Activated B cell treated with CpG ODN at 0.5 μM for 24 hours (primary cell): ENCODE measurements around the gene AQP10. TPM values are rescaled to one million over a fixed set of nuclear protein-coding genes. Genes with fewer than 3 reads are reported as not detected.

Source experiments
- ATAC-seq: fragments of 200-7000 bp; cut with Tn5 transposase; one replicate; pipeline ENCODE4 v1.10.0; 2021; ENCODE audit warnings: low read depth, mild to moderate bottlenecking, moderate library complexity
- CTCF ChIA-PET: fragments of 350-600 bp; sonication (Branson Sonifier 250); formaldehyde crosslinking; loops from one replicate; lab custom pipeline; 2021; ENCODE audit warnings: antibody characterized with exemption; lab: Charles Lee
- POLR2A ChIA-PET: fragments of 350-600 bp; sonication (Branson Sonifier 250); formaldehyde crosslinking; loops from one replicate; lab custom pipeline; 2021; ENCODE audit warnings: antibody characterized with exemption; lab: Charles Lee
- DNase-seq: peaks from one replicate; pipeline ENCODE4 v3.0.0; 2022
- H3K27ac Mint-ChIP-seq: one replicate; pipeline ENCODE4 v1.8.0; 2020; ENCODE audit warnings: mixed read lengths
- H3K27me3 Mint-ChIP-seq: one replicate; pipeline ENCODE4 v1.8.0; 2021; ENCODE audit warnings: mixed read lengths
- H3K36me3 Mint-ChIP-seq: one replicate; pipeline ENCODE4 v1.8.0; 2021; ENCODE audit warnings: low read depth, mixed read lengths
- H3K4me1 Mint-ChIP-seq: one replicate; pipeline ENCODE4 v1.8.0; 2021; ENCODE audit warnings: mixed read lengths
- H3K4me3 Mint-ChIP-seq: one replicate; pipeline ENCODE4 v1.8.0; 2020; ENCODE audit warnings: mild to moderate bottlenecking, mixed read lengths
- H3K9me3 Mint-ChIP-seq: one replicate; pipeline ENCODE4 v1.8.0; 2020; ENCODE audit warnings: mixed read lengths
- intact Hi-C: fragments of 100-400 bp; cut with micrococcal nuclease; formaldehyde crosslinking; loops from one replicate; pipeline ENCODE4 v1.15.1; 2024
- total RNA-seq: library from RNA; stranded (reverse); gene quantifications from 2 replicates; pipeline ENCODE4 v1.2.3, GENCODE V29; 2022
- TF ChIP-seq, protein P1 (sequence below): fragments of 200-600 bp; IDR thresholded peaks from one replicate; pipeline ENCODE4 v1.8.0; 2022; ENCODE audit warnings: antibody characterized with exemption, mild to moderate bottlenecking

The AQP10 gene
- total RNA-seq, 1 donor from 2014 or later, result not detected

GRCh38 chr1:154347961-154348360 lies 27.1 kb downstream of the AQP10 start:
- Mint-ChIP-seq H3K4me1 (peaks cover 12% of the 10 kb centered on the region), H3K36me3 (peaks cover 66% of the 10 kb centered on the region), H3K27me3 (peaks cover 10% of the 10 kb centered on the region), H3K27ac (no peak overlapping the region), H3K9me3 (no peaks in the 10 kb centered on the region), H3K4me3 (no peak overlapping the region)
- POLR2A ChIA-PET, result no interaction called here
- CTCF ChIA-PET, result interaction anchor here (1.2 to 1.7 kb wide), 2 partner anchors 13 kb away, joined by 3 to 6 read pairs; no protein-coding TSS in a partner anchor
- no peak for DNase-seq
- intact Hi-C loops, result no loop called here
- TF ChIP-seq, protein P1, sequence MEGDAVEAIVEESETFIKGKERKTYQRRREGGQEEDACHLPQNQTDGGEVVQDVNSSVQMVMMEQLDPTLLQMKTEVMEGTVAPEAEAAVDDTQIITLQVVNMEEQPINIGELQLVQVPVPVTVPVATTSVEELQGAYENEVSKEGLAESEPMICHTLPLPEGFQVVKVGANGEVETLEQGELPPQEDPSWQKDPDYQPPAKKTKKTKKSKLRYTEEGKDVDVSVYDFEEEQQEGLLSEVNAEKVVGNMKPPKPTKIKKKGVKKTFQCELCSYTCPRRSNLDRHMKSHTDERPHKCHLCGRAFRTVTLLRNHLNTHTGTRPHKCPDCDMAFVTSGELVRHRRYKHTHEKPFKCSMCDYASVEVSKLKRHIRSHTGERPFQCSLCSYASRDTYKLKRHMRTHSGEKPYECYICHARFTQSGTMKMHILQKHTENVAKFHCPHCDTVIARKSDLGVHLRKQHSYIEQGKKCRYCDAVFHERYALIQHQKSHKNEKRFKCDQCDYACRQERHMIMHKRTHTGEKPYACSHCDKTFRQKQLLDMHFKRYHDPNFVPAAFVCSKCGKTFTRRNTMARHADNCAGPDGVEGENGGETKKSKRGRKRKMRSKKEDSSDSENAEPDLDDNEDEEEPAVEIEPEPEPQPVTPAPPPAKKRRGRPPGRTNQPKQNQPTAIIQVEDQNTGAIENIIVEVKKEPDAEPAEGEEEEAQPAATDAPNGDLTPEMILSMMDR, result no peak
- no peak for ATAC-seq

- peaks cover 16% of the 10 kb centered on the region for H3K4me1 Mint-ChIP-seq
- ChIA-PET POLR2A (no interaction called here), CTCF (interaction anchor here (1.2 kb wide), 1 partner anchor 14 kb away, joined by 3 read pairs; no protein-coding TSS in a partner anchor)
- H3K27me3 Mint-ChIP-seq, result peaks cover 15% of the 10 kb centered on the region
- intact Hi-C loops, result no loop called here
- DNase-seq (no peak), ATAC-seq (no peak)
- H3K9me3 Mint-ChIP-seq, result no peaks in the 10 kb centered on the region
- no peak overlapping the region for H3K27ac Mint-ChIP-seq
- peaks cover 60% of the 10 kb centered on the region for H3K36me3 Mint-ChIP-seq
- no peak overlapping the region for H3K4me3 Mint-ChIP-seq
- TF ChIP-seq, protein P1, result no peak
Measured at GRCh38 chr1:154348429-154349076, 27.7 kb downstream of the AQP10 start.

GRCh38 chr1:154349121-154349520 lies 28.2 kb downstream of the AQP10 start:
- TF ChIP-seq, protein P1, result no peak
- intact Hi-C loops, result no loop called here
- no peak overlapping the region for H3K4me3 Mint-ChIP-seq
- peaks cover 18% of the 10 kb centered on the region for H3K27me3 Mint-ChIP-seq
- H3K36me3 Mint-ChIP-seq, result peaks cover 54% of the 10 kb centered on the region
- no peak for ATAC-seq
- DNase-seq, result no peak
- H3K9me3 Mint-ChIP-seq, result no peaks in the 10 kb centered on the region
- peaks cover 18% of the 10 kb centered on the region for H3K4me1 Mint-ChIP-seq
- H3K27ac Mint-ChIP-seq, result no peak overlapping the region
- CTCF ChIA-PET, result interaction anchor here (1.2 kb wide), 1 partner anchor 14 kb away, joined by 3 read pairs; no protein-coding TSS in a partner anchor
- POLR2A ChIA-PET, result no interaction called here

DNA sequence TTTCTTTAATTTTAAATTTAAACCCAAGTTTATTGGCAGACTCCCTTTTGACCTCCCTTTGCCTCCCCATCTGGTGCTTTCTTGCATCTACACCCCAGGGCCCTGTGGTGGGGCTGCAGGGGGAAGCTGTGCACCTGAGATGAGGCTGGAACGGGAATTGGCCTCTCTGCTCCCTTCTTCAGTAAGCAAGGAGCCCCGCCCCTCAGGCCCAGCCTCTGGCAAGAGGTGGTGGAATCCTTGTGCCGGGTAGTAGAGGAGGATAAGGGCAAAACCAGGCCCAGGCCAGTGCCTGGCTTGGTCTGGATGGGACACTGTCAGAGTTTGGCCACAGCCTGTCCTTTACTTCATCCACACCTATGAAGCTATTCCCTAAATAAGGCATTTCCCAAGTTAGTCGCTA lies 29.5 kb downstream of the AQP10 start:
- CTCF ChIA-PET, result no interaction called here

More for the DNA sequence above, 29.5 kb downstream of the AQP10 start:
- POLR2A ChIA-PET, result interaction anchor here (1.0 kb wide), 1 partner anchor 15 kb away, joined by 3 read pairs; no protein-coding TSS in a partner anchor
- peaks cover 18% of the 10 kb centered on the region for H3K4me1 Mint-ChIP-seq
- H3K27ac Mint-ChIP-seq, result no peak overlapping the region
- H3K9me3 Mint-ChIP-seq, result no peaks in the 10 kb centered on the region
- DNase-seq (no peak), ATAC-seq (no peak)
- TF ChIP-seq, protein P1, result no peak
- H3K36me3 Mint-ChIP-seq, result peaks cover 41% of the 10 kb centered on the region
- intact Hi-C loops, result loop anchor here (5.0 to 10.0 kb wide), 2 partner anchors 92 to 124 kb away; no protein-coding TSS in a partner anchor
- peaks cover 21% of the 10 kb centered on the region for H3K27me3 Mint-ChIP-seq
- no peak overlapping the region for H3K4me3 Mint-ChIP-seq
